ENCODE measurements around the gene RARA. TPM values are rescaled to one million over a fixed set of nuclear protein-coding genes. Genes with fewer than 3 reads are reported as not detected.
A peak's percentile ranks its signal among the peaks of the same experiment; 100 is the strongest.

Gene RARA
- total RNA-seq, 1 experiment from 2014 or later: 42.3 TPM

- Histone ChIP-seq H3K4me1 (peaks cover 70% of the 10 kb centered on the region), H3K9me3 (replicated peaks) (no peaks in the 10 kb centered on the region), H3K36me3 (peaks cover 25% of the 10 kb centered on the region), H3K27ac (peak overlapping the region; percentile 92), H3K27me3 (no peaks in the 10 kb centered on the region), H3K4me3 (peak overlapping the region; percentile 70)
- peak in 1 of 2 experiments; percentile 42 for DNase-seq
These were observed 38.5 kb downstream of the RARA start for GRCh38 chr17:40347319-40348135.

- Histone ChIP-seq H3K9me3 (replicated peaks) (no peaks in the 10 kb centered on the region), H3K4me3 (no peak overlapping the region), H3K27ac (no peak overlapping the region), H3K27me3 (no peaks in the 10 kb centered on the region), H3K4me1 (peaks cover 70% of the 10 kb centered on the region), H3K36me3 (peaks cover 31% of the 10 kb centered on the region)
- no peak for DNase-seq
These were observed 39.1 kb downstream of the RARA start for GRCh38 chr17:40348136-40348504.

GRCh38 chr17:40348562-40349476, 39.8 kb downstream of the RARA start:
- Histone ChIP-seq H3K27ac (no peak overlapping the region), H3K9me3 (replicated peaks) (no peaks in the 10 kb centered on the region), H3K4me1 (peaks cover 64% of the 10 kb centered on the region), H3K36me3 (peaks cover 38% of the 10 kb centered on the region), H3K27me3 (no peaks in the 10 kb centered on the region), H3K4me3 (no peak overlapping the region)
- no peak for DNase-seq

- Histone ChIP-seq H3K9me3 (replicated peaks) (no peaks in the 10 kb centered on the region), H3K27me3 (no peaks in the 10 kb centered on the region), H3K4me1 (peaks cover 58% of the 10 kb centered on the region), H3K4me3 (no peak overlapping the region), H3K27ac (no peak overlapping the region), H3K36me3 (peaks cover 42% of the 10 kb centered on the region)
- no peak for DNase-seq
These were observed 40.5 kb downstream of the RARA start for GRCh38 chr17:40349477-40349894.

GRCh38 chr17:40349895-40350688, 41.1 kb downstream of the RARA start:
- peak overlapping the region; percentile 84 for H3K27ac ChIP-seq
- no peaks in the 10 kb centered on the region for H3K9me3 ChIP-seq (replicated peaks)
- peaks cover 47% of the 10 kb centered on the region for H3K36me3 ChIP-seq
- H3K27me3 ChIP-seq: no peaks in the 10 kb centered on the region
- DNase-seq: peak; percentile 66
- H3K4me1 ChIP-seq: peaks cover 54% of the 10 kb centered on the region
- H3K4me3 ChIP-seq: peak overlapping the region; percentile 17; the same call in 1 of the 2 replicates

GRCh38 chr17:40350689-40351358, 41.8 kb downstream of the RARA start:
- H3K27ac ChIP-seq: peak overlapping the region; percentile 84
- H3K9me3 ChIP-seq (replicated peaks): no peaks in the 10 kb centered on the region
- H3K4me1 ChIP-seq: peaks cover 52% of the 10 kb centered on the region
- peak; percentile 76 to 81 for DNase-seq
- peaks cover 53% of the 10 kb centered on the region for H3K36me3 ChIP-seq
- no peaks in the 10 kb centered on the region for H3K27me3 ChIP-seq
- H3K4me3 ChIP-seq: peak overlapping the region; percentile 17; the same call in 1 of the 2 replicates

GRCh38 chr17:40351359-40352236, 42.6 kb downstream of the RARA start:
- Histone ChIP-seq H3K9me3 (replicated peaks) (no peaks in the 10 kb centered on the region), H3K27me3 (no peaks in the 10 kb centered on the region), H3K4me3 (no peak overlapping the region), H3K4me1 (peaks cover 47% of the 10 kb centered on the region), H3K27ac (peak overlapping the region; percentile 84), H3K36me3 (peaks cover 56% of the 10 kb centered on the region)
- DNase-seq: peak in 1 of 2 experiments; percentile 44

- no peaks in the 10 kb centered on the region for H3K9me3 ChIP-seq (replicated peaks)
- no peaks in the 10 kb centered on the region for H3K27me3 ChIP-seq
- H3K27ac ChIP-seq: no peak overlapping the region; the same call in 1 of the 2 replicates
- no peak for DNase-seq
- peaks cover 43% of the 10 kb centered on the region for H3K4me1 ChIP-seq
- peaks cover 56% of the 10 kb centered on the region for H3K36me3 ChIP-seq
- no peak overlapping the region for H3K4me3 ChIP-seq
These were observed 43.3 kb downstream of the RARA start for GRCh38 chr17:40352237-40352778.

- no peak overlapping the region for H3K4me3 ChIP-seq
- H3K27me3 ChIP-seq: no peaks in the 10 kb centered on the region
- no peaks in the 10 kb centered on the region for H3K9me3 ChIP-seq (replicated peaks)
- no peak overlapping the region for H3K27ac ChIP-seq
- DNase-seq: no peak
- H3K4me1 ChIP-seq: peaks cover 41% of the 10 kb centered on the region
- peaks cover 56% of the 10 kb centered on the region for H3K36me3 ChIP-seq
These were observed 43.9 kb downstream of the RARA start for GRCh38 chr17:40352779-40353394.

GRCh38 chr17:40354221-40355122, 45.5 kb downstream of the RARA start:
- Histone ChIP-seq H3K27ac (no peak overlapping the region), H3K9me3 (replicated peaks) (no peaks in the 10 kb centered on the region), H3K36me3 (peaks cover 50% of the 10 kb centered on the region), H3K27me3 (no peaks in the 10 kb centered on the region), H3K4me1 (peaks cover 32% of the 10 kb centered on the region), H3K4me3 (no peak overlapping the region)
- no peak for DNase-seq

- Histone ChIP-seq H3K27me3 (no peaks in the 10 kb centered on the region), H3K36me3 (peaks cover 44% of the 10 kb centered on the region), H3K9me3 (replicated peaks) (no peaks in the 10 kb centered on the region), H3K27ac (no peak overlapping the region), H3K4me1 (peaks cover 24% of the 10 kb centered on the region), H3K4me3 (no peak overlapping the region)
- DNase-seq: peak; percentile 66 to 75
These were observed 46.3 kb downstream of the RARA start for GRCh38 chr17:40355123-40355803.

Measured in SJCRH30 (cell line).